Stimulated activated CD4-positive, alpha-beta T cell treated with anti-CD3 and anti-CD28 coated beads, Interleukin-4, amount 100 ng/mL, for 48 hours (primary cell): Measurements from ENCODE around the gene FGD3.
A peak's percentile ranks its signal among the peaks of the same experiment; 100 is the strongest.

Experiments
- DNase-seq, 2 donors: peaks; one replicate each; pipeline ENCODE4 v3.0.0-alpha.2; 2020; ENCODE audit warnings: low read depth in 2 of 2

The FGD3 gene

GRCh38 chr9:93052791-93053540 is 105.6 kb downstream of the FGD3 start:
- DNase-seq, result no peak

GRCh38 chr9:93053781-93054331 is 106.5 kb downstream of the FGD3 start:
- no peak for DNase-seq

- DNase-seq, result no peak
Measured at GRCh38 chr9:93054758-93055704, 107.7 kb downstream of the FGD3 start.

GRCh38 chr9:93057042-93057702 is 109.8 kb downstream of the FGD3 start:
- DNase-seq, result no peak

- no peak for DNase-seq
Measured at GRCh38 chr9:93057703-93058354, 110.5 kb downstream of the FGD3 start.

- peak; percentile 57 to 61 for DNase-seq
Measured at GRCh38 chr9:93058355-93059010, 111.2 kb downstream of the FGD3 start, which contains the start of gene SUSD3. Gene SUSD3 (plus strand): TSS chr9:93058701. CDS start chr9:93058743, 42 bp downstream.

GRCh38 chr9:93059011-93059714 is 111.8 kb downstream of the FGD3 start:
- no peak for DNase-seq

- DNase-seq, result no peak
Measured at GRCh38 chr9:93059715-93060578, 112.6 kb downstream of the FGD3 start.

GRCh38 chr9:93060746-93061259 is 113.5 kb downstream of the FGD3 start:
- no peak for DNase-seq

- DNase-seq, result no peak
Measured at GRCh38 chr9:93061260-93061751, 114.0 kb downstream of the FGD3 start.

- DNase-seq, result no peak
Measured at GRCh38 chr9:93061791-93062763, 114.8 kb downstream of the FGD3 start.

GRCh38 chr9:93064392-93065134 is 117.2 kb downstream of the FGD3 start:
- DNase-seq, result peak; percentile 77 to 84

- no peak for DNase-seq
Measured at GRCh38 chr9:93065135-93065720, 117.9 kb downstream of the FGD3 start.

GRCh38 chr9:93066978-93067603 is 119.8 kb downstream of the FGD3 start:
- DNase-seq, result no peak

- DNase-seq, result no peak
Measured at GRCh38 chr9:93068956-93069355, 121.6 kb downstream of the FGD3 start.

GRCh38 chr9:93071464-93071863 is 124.1 kb downstream of the FGD3 start:
- no peak for DNase-seq
